ENCODE measurements around the gene CSF2.

GRCh38 chr5:132074091-132074771 lies 642 bp downstream of the CSF2 start:
- TF ChIP-seq CTCF (IDR thresholded peaks at IDR 0.05) (no peak), EZH2 (IDR thresholded peaks at IDR 0.05; ENCODE audit: borderline replicate concordance, insufficient read depth, low read depth, low read length, poor library complexity, severe bottlenecking) (no peak)

Measured in B cell (primary cell).